ENCODE measurements around the gene ZNF268. TPM values are rescaled to one million over a fixed set of nuclear protein-coding genes. Genes with fewer than 3 reads are reported as not detected.

The ZNF268 gene
- total and polyA plus RNA-seq, 2 of the 8 experiments (the other 6 are each of a cell fraction or from before 2014, with no cell fraction given) = 6.3 to 22.3 TPM

GRCh38 chr12:133251732-133252131 lies 70.4 kb downstream of the ZNF268 start:
- H4K5ac ChIP-seq (ENCODE audit: insufficient read length, low read depth, low read length) = no peak overlapping the region
- H3K4me1 ChIP-seq (replicated peaks in 1 of 4; ENCODE audit: control insufficient read depth in 3 of 4, insufficient read depth in 4 of 4, low read length in 3 of 4) = no peaks in the 10 kb centered on the region
- 74% methylated on average over 6 of the region's 6 CpGs; no CpG with 5 or more reads in 1 of the 2 experiments for WGBS, 2 experiments (ENCODE audit: extremely low coverage in 1 of 2, insufficient coverage in 1 of 2, insufficient read length in 1 of 2, insufficient replicate concordance in 2 of 2, low coverage in 1 of 2, low lambda C conversion rate in 2 of 2, missing lambda C conversion rate in 1 of 2)
- no peak for FAIRE-seq
- H3K23me2 ChIP-seq (ENCODE audit: low read depth, low read length) = no peaks in the 10 kb centered on the region
- no peak overlapping the region for H3K18ac ChIP-seq (ENCODE audit: extremely low read depth, low read length)
- H3K23ac ChIP-seq (ENCODE audit: insufficient read length) = no peak overlapping the region
- no peaks in the 10 kb centered on the region for H3K36me3 ChIP-seq (ENCODE audit: control insufficient read depth in 2 of 4, insufficient read depth in 4 of 4, low read length in 3 of 4)
- H3K14ac ChIP-seq (ENCODE audit: insufficient read length) = no peak overlapping the region
- no peak overlapping the region for H2BK5ac ChIP-seq (ENCODE audit: low read depth, low read length)
- no peak overlapping the region for H2BK120ac ChIP-seq (replicated peaks; ENCODE audit: low read depth, low read length)
- H3K4ac ChIP-seq (replicated peaks; ENCODE audit: insufficient read length, low read depth, low read length) = no peak overlapping the region
- no peak overlapping the region for H2AFZ ChIP-seq (ENCODE audit: low read length)
- H3K4me3 ChIP-seq (ENCODE audit: extremely low read depth in 1 of 4, insufficient read depth in 2 of 4, low read depth in 3 of 4, low read length in 4 of 4) = no peak overlapping the region
- H3K79me2 ChIP-seq (ENCODE audit: control insufficient read depth in 1 of 2, insufficient read depth in 2 of 2, low read length in 2 of 2) = no peaks in the 10 kb centered on the region
- no peak overlapping the region for H3K27ac ChIP-seq (ENCODE audit: low read depth, low read length)
- ChIA-PET CTCF (ENCODE audit: partially characterized antibody) (no interaction called here), POLR2A (ENCODE audit: partially characterized antibody) (no interaction called here)
- H3K27me3 ChIP-seq (replicated peaks in 1 of 4; ENCODE audit: control insufficient read depth in 3 of 4, extremely low read depth in 1 of 4, insufficient read depth in 3 of 4, low read length in 3 of 4) = no peaks in the 10 kb centered on the region
- no peak overlapping the region for H2BK12ac ChIP-seq (ENCODE audit: low read depth, low read length)
- no peak overlapping the region for H4K8ac ChIP-seq (ENCODE audit: extremely low read depth, insufficient read depth, low read length)
- no peak overlapping the region for H3K4me2 ChIP-seq (ENCODE audit: insufficient read depth in 1 of 2, low read depth in 2 of 2, low read length in 2 of 2)
- H3K9me3 ChIP-seq (ENCODE audit: insufficient read depth in 2 of 2, low read depth in 1 of 2, low read length in 1 of 2) = peaks cover 21 to 31% of the 10 kb centered on the region in 2 experiments
- no peak for DNase-seq (ENCODE audit: low read depth in 1 of 2, low spot score in 2 of 2)
- no peak overlapping the region for H3K56ac ChIP-seq (replicated peaks; ENCODE audit: insufficient read length, low read depth, low read length)
- H4K91ac ChIP-seq (replicated peaks; ENCODE audit: insufficient read length, low read length) = no peak overlapping the region
- no peak overlapping the region for H2AK5ac ChIP-seq (ENCODE audit: low read depth, low read length)
- H3K79me1 ChIP-seq (ENCODE audit: low read depth, low read length) = no peaks in the 10 kb centered on the region
- no peak overlapping the region for H2BK20ac ChIP-seq (ENCODE audit: low read length)
- H4K20me1 ChIP-seq (replicated peaks in 1 of 2; ENCODE audit: control insufficient read depth in 1 of 2, insufficient read depth in 2 of 2, low read length in 2 of 2) = no peaks in the 10 kb centered on the region
- no peak overlapping the region for H3K9ac ChIP-seq (replicated peaks in 1 of 4; ENCODE audit: extremely low read depth in 1 of 4, low read depth in 3 of 4, low read length in 3 of 4)
- no peak overlapping the region for H2BK15ac ChIP-seq (ENCODE audit: low read length)
- TF ChIP-seq CREB1 (IDR thresholded peaks at IDR 0.05) = no peak
- no peak for TF ChIP-seq BACH1 (IDR thresholded peaks at IDR 0.05; ENCODE audit: low read length)
- no peak for TF ChIP-seq PHF8 (conservative IDR thresholded peaks at IDR 0.05; ENCODE audit: low read depth, low read length)
- TF ChIP-seq SP2 (IDR thresholded peaks at IDR 0.05; ENCODE audit: low read length) = no peak
- TF ChIP-seq RFX5 (IDR thresholded peaks at IDR 0.05; ENCODE audit: borderline replicate concordance, low read depth, low read length) = no peak
- no peak for TF ChIP-seq SP4 (IDR thresholded peaks at IDR 0.05; ENCODE audit: low read length)
- no peak for TF ChIP-seq ATF3 (IDR thresholded peaks at IDR 0.05; ENCODE audit: insufficient read depth, low read depth, low read length)
- no peak for TF ChIP-seq SIN3A (conservative IDR thresholded peaks at IDR 0.05 in 1 of 2, IDR thresholded peaks at IDR 0.05 in 1 of 2; ENCODE audit: low read depth in 1 of 2, low read length in 2 of 2)
- TF ChIP-seq BCL11A (IDR thresholded peaks at IDR 0.05; ENCODE audit: low read depth in 2 of 2, low read length in 2 of 2) = no peak
- no peak for TF ChIP-seq POLR2AphosphoS5 (IDR thresholded peaks at IDR 0.05; ENCODE audit: low read depth, low read length)
- no peak for TF ChIP-seq NRF1 (IDR thresholded peaks at IDR 0.05; ENCODE audit: low read depth, low read length)
- TF ChIP-seq CTCF (IDR thresholded peaks at IDR 0.05; ENCODE audit: control extremely low read depth in 1 of 3, insufficient read depth in 1 of 3, low read depth in 1 of 3, low read length in 3 of 3) = no peak

Data from H1 (cell line).